ENCODE data around the gene MROH7. TPM values are rescaled to one million over a fixed set of nuclear protein-coding genes. Genes with fewer than 3 reads are reported as not detected.

MROH7 gene
- total and polyA plus RNA-seq, 8 donors, result 0.38 to 4.6 (median 1.1) TPM

DNA sequence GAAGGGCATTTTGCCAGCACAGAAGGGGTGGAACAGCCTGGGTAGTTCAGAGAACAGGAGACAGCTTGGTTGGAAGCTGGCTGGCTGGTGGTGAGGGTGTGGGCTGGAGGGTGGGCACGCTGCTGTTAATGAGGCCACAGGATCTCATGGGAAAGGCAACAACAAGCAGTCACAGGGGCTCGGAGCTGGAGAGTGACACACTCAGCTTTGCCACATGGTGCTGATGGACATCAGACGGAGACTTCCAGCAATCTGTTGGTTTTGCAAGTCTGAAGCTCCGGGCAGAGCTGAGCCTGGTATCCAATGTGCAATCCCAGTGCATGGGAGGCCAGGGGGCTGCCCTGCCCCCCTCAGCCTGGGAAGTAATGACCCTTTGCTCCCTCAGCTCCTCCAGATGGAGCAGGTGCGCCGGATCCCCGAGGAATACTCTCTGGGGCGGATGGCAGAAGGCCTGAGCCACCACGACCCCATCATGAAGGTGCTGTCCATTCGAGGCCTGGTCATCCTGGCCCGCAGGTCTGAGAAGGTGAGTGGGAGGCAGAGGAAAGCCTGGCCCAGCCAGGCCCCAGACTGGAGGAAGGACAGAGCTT, 58.4 kb downstream of the MROH7 start:
- DNase-seq, result peak in 1 of 6 donors; percentile 43
- H3K27me3 ChIP-seq, result no peaks in the 10 kb centered on the region
- TF ChIP-seq, protein P1, sequence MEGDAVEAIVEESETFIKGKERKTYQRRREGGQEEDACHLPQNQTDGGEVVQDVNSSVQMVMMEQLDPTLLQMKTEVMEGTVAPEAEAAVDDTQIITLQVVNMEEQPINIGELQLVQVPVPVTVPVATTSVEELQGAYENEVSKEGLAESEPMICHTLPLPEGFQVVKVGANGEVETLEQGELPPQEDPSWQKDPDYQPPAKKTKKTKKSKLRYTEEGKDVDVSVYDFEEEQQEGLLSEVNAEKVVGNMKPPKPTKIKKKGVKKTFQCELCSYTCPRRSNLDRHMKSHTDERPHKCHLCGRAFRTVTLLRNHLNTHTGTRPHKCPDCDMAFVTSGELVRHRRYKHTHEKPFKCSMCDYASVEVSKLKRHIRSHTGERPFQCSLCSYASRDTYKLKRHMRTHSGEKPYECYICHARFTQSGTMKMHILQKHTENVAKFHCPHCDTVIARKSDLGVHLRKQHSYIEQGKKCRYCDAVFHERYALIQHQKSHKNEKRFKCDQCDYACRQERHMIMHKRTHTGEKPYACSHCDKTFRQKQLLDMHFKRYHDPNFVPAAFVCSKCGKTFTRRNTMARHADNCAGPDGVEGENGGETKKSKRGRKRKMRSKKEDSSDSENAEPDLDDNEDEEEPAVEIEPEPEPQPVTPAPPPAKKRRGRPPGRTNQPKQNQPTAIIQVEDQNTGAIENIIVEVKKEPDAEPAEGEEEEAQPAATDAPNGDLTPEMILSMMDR (IDR thresholded peaks at IDR 0.05), result no peak
- H3K4me1 ChIP-seq, result no peaks in the 10 kb centered on the region
- intact Hi-C loops (cut with DNase I), result no loop called here
- no peak for FAIRE-seq
- H3K36me3 ChIP-seq, result no peaks in the 10 kb centered on the region
- WGBS, 2 donors, result 71 to 84% methylated on average over 11 of the region's 11 CpGs
- H3K9me3 ChIP-seq, result no peaks in the 10 kb centered on the region
- no peak overlapping the region for H3K27ac ChIP-seq
- no peak overlapping the region for H3K4me3 ChIP-seq
- ATAC-seq, result no peak

DNA sequence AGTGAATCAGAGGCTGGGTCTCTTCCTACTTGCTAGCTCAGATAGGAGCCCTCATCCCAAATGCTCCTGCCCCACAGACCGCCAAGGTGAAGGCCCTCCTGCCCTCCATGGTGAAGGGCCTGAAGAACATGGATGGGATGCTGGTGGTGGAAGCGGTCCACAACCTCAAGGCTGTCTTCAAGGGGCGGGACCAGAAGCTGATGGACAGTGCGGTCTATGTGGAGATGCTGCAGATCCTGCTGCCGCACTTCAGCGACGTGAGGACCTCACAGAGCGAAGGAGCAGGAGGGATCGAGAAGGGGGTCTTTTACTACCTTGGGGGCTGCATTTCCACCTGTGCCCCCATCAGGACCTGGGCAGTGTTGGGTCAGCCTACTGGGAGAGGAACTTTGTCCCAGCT, 59.5 kb downstream of the MROH7 start:
- FAIRE-seq (no peak), DNase-seq (peak in 1 of 6 donors; percentile 21), ATAC-seq (no peak)
- WGBS, 2 donors, result 88 to 89% methylated on average over 9 of the region's 9 CpGs
- Histone ChIP-seq H3K4me3 (no peak overlapping the region), H3K36me3 (no peaks in the 10 kb centered on the region), H3K27ac (no peak overlapping the region), H3K27me3 (no peaks in the 10 kb centered on the region), H3K9me3 (no peaks in the 10 kb centered on the region), H3K4me1 (no peaks in the 10 kb centered on the region)
- intact Hi-C loops (cut with DNase I), result no loop called here
- TF ChIP-seq, protein P1 (IDR thresholded peaks at IDR 0.05), result no peak

DNA sequence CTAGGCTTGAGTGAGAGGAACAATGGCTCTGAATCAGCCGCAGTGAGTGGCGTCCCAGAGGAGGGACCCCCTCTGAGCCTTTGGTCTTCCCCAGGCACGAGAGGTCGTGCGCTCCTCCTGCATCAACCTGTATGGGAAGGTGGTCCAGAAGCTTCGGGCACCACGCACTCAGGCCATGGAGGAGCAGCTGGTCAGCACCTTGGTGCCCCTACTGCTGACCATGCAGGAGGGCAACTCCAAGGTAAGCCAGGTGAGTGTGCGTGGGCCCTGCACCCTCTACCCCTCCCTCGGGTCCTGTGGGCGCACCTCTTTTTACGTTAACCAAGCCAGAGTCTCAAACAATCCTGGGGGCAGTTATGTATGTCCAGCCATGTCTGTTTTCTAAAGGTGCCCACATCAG, 60.4 kb downstream of the MROH7 start:
- H3K4me1 ChIP-seq, result no peaks in the 10 kb centered on the region
- H3K27me3 ChIP-seq, result no peaks in the 10 kb centered on the region
- no peak overlapping the region for H3K27ac ChIP-seq
- no peaks in the 10 kb centered on the region for H3K9me3 ChIP-seq
- DNase-seq (peak in 1 of 6 donors; percentile 44), ATAC-seq (no peak), FAIRE-seq (no peak)
- 69 to 75% methylated on average over 11 of the region's 11 CpGs for WGBS, 2 donors
- H3K36me3 ChIP-seq, result no peaks in the 10 kb centered on the region
- intact Hi-C loops (cut with DNase I), result no loop called here
- TF ChIP-seq, protein P1 (IDR thresholded peaks at IDR 0.05), result no peak
- H3K4me3 ChIP-seq, result no peak overlapping the region

DNA sequence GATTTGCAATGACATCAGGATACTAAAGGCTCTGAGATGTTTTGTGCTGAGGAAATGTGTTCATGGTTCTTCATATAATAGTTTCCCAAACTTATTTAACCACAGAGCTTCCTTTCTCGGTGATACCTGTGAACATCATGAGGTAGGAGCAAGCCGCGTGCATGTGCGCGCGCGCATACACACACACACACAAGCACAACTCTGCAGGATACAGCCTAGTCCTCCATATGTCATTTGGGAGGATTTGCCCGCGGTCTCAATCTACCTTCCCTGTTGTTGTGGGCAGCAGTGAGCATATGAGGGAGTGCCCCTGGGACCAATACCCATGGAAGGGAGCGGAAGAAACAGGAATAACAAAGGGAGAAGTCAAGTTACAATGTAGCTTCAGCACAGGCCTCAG, 61.9 kb downstream of the MROH7 start:
- H3K36me3 ChIP-seq, result no peaks in the 10 kb centered on the region
- no peaks in the 10 kb centered on the region for H3K4me1 ChIP-seq
- TF ChIP-seq, protein P1 (IDR thresholded peaks at IDR 0.05), result no peak
- no peak for ATAC-seq
- intact Hi-C loops (cut with DNase I), result no loop called here
- H3K4me3 ChIP-seq, result no peak overlapping the region
- H3K9me3 ChIP-seq, result no peaks in the 10 kb centered on the region
- no peak for DNase-seq
- FAIRE-seq, result no peak
- no peaks in the 10 kb centered on the region for H3K27me3 ChIP-seq
- 84 to 85% methylated on average over 10 of the region's 10 CpGs for WGBS, 2 donors
- H3K27ac ChIP-seq, result no peak overlapping the region

DNA sequence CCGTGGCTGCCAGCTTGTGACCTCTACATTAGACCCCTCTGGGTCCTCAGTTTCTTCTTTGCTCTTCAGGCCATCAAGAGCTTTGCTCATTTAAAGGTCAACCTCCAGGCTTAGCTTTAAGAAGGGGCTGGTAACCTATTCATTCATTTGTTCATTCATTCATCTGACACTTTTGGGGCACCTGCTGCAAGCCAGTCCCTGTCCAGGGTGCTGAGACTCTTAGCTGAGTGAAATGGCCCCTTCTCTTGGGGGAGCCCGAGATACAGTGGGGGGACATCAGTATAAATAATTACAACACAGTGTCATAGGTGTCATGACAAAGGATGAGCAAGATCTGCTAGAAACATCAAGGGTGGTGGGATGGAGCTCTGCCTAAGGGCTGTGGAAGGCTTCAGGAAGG, 63.6 kb downstream of the MROH7 start:
- intact Hi-C loops (cut with DNase I), result no loop called here
- Histone ChIP-seq H3K4me3 (no peak overlapping the region), H3K27me3 (no peaks in the 10 kb centered on the region), H3K36me3 (no peaks in the 10 kb centered on the region), H3K4me1 (no peaks in the 10 kb centered on the region), H3K9me3 (no peaks in the 10 kb centered on the region), H3K27ac (no peak overlapping the region)
- 63 to 69% methylated on average over 2 of the region's 2 CpGs for WGBS, 2 donors
- FAIRE-seq (no peak), DNase-seq (no peak), ATAC-seq (no peak)
- TF ChIP-seq, protein P1 (IDR thresholded peaks at IDR 0.05), result no peak
